SK-N-SH (cell line): ENCODE measurements around the gene ATP11A.

Source experiments
- JUND ChIP-seq: IDR thresholded peaks from 2 replicates; pipeline ENCODE4 v1.4.0; 2012
- NRF1 ChIP-seq: IDR thresholded peaks from 2 replicates; pipeline ENCODE4 v1.6.1; 2012; ENCODE audit warnings: low read depth, mild to moderate bottlenecking, low read length
- RAD21 ChIP-seq: IDR thresholded peaks from 2 replicates; pipeline ENCODE4 v1.6.1; 2012; ENCODE audit warnings: mild to moderate bottlenecking, low read length
- TAF1 ChIP-seq: IDR thresholded peaks from 2 replicates; pipeline ENCODE4 v1.6.1; 2012; ENCODE audit warnings: low read depth, mild to moderate bottlenecking, low read length, moderate library complexity, borderline replicate concordance
- TEAD4 ChIP-seq: IDR thresholded peaks from 2 replicates; pipeline ENCODE4 v1.4.0; 2012; ENCODE audit warnings: mild to moderate bottlenecking, borderline replicate concordance; ENCODE audit not compliant: insufficient read depth
- YY1 ChIP-seq: IDR thresholded peaks from 2 replicates; pipeline ENCODE4 v1.4.0; 2012; ENCODE audit warnings: low read depth, mild to moderate bottlenecking
- TF ChIP-seq, protein P1 (sequence below): IDR thresholded peaks from 2 replicates; pipeline ENCODE4 v1.4.0; 2012; ENCODE audit warnings: low read depth, borderline replicate concordance
- TF ChIP-seq, protein P2 (sequence below): fragments of 200-600 bp; sonication (generic); IDR thresholded peaks from 2 replicates; pipeline ENCODE4 v1.6.1; 2017; ENCODE audit warnings: antibody characterized with exemption, mild to moderate bottlenecking, moderate library complexity
- TF ChIP-seq, protein P3 (sequence below): IDR thresholded peaks from 2 replicates; pipeline ENCODE4 v1.4.0; 2012; ENCODE audit warnings: low read depth
- TF ChIP-seq, protein P4 (sequence below): IDR thresholded peaks from 2 replicates; pipeline ENCODE4 v1.6.1; 2012; ENCODE audit warnings: mild to moderate bottlenecking, low read depth, low read length, moderate library complexity
- TF ChIP-seq, protein P5 (sequence below): fragments of 150-350 bp; IDR thresholded peaks from 2 replicates; pipeline ENCODE4 v1.6.1; 2017; ENCODE audit warnings: antibody characterized with exemption, low read length, low read depth, borderline replicate concordance
- TF ChIP-seq, protein P6 (sequence below): IDR thresholded peaks from 2 replicates; pipeline ENCODE4 v1.4.0; 2012; ENCODE audit warnings: low read depth, borderline replicate concordance

DNA sequence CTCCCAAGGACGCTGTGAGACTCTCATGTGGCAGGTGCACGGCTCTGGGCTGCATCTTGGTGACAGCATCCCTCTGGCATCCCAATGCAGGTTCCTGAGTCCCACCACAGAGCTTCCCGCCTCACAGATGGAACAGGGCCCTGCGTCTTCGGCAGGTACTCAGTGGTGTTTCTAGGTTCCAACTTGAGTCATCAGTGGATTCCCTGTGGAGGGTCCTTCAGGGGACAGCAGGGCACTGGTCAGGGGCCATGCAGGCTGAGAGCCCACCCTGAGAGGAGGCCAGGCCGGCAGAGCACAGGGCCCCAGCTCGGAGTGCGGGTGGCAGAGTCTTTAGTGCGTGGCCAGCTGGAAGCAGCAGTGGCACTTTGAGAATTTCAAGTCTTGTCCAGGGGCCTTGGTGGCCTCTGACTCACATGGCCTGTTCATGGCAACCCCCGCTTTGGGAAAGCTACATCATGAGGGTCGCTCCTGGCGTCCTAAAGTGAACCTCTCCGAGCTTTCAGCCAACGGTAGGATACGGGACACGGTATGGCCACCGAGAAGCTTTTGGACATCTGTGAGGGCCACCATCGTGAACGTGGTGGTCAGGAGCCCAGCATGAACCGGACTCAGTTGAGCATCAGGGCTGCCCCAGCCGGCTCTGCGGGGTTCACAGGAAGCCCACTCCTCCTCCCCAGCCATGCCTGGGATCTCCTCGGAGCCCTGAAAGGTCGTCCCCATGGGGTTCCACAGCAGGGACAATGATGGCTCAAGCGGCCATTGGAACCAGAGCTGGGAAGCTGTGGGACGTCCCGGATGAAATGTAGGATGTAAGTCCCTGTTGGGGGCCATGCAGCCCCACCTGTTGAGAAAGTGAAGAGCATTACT is 207.1 kb downstream of the ATP11A start:
- TF ChIP-seq TAF1 (no peak), YY1 (no peak), TEAD4 (no peak), RAD21 (no peak), NRF1 (no peak), JUND (no peak)
- TF ChIP-seq, protein P1, sequence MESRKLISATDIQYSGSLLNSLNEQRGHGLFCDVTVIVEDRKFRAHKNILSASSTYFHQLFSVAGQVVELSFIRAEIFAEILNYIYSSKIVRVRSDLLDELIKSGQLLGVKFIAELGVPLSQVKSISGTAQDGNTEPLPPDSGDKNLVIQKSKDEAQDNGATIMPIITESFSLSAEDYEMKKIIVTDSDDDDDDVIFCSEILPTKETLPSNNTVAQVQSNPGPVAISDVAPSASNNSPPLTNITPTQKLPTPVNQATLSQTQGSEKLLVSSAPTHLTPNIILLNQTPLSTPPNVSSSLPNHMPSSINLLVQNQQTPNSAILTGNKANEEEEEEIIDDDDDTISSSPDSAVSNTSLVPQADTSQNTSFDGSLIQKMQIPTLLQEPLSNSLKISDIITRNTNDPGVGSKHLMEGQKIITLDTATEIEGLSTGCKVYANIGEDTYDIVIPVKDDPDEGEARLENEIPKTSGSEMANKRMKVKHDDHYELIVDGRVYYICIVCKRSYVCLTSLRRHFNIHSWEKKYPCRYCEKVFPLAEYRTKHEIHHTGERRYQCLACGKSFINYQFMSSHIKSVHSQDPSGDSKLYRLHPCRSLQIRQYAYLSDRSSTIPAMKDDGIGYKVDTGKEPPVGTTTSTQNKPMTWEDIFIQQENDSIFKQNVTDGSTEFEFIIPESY: no peak
- TF ChIP-seq, protein P2, sequence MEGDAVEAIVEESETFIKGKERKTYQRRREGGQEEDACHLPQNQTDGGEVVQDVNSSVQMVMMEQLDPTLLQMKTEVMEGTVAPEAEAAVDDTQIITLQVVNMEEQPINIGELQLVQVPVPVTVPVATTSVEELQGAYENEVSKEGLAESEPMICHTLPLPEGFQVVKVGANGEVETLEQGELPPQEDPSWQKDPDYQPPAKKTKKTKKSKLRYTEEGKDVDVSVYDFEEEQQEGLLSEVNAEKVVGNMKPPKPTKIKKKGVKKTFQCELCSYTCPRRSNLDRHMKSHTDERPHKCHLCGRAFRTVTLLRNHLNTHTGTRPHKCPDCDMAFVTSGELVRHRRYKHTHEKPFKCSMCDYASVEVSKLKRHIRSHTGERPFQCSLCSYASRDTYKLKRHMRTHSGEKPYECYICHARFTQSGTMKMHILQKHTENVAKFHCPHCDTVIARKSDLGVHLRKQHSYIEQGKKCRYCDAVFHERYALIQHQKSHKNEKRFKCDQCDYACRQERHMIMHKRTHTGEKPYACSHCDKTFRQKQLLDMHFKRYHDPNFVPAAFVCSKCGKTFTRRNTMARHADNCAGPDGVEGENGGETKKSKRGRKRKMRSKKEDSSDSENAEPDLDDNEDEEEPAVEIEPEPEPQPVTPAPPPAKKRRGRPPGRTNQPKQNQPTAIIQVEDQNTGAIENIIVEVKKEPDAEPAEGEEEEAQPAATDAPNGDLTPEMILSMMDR: no peak
- TF ChIP-seq, protein P3, sequence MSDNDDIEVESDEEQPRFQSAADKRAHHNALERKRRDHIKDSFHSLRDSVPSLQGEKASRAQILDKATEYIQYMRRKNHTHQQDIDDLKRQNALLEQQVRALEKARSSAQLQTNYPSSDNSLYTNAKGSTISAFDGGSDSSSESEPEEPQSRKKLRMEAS: no peak
- TF ChIP-seq, protein P4, sequence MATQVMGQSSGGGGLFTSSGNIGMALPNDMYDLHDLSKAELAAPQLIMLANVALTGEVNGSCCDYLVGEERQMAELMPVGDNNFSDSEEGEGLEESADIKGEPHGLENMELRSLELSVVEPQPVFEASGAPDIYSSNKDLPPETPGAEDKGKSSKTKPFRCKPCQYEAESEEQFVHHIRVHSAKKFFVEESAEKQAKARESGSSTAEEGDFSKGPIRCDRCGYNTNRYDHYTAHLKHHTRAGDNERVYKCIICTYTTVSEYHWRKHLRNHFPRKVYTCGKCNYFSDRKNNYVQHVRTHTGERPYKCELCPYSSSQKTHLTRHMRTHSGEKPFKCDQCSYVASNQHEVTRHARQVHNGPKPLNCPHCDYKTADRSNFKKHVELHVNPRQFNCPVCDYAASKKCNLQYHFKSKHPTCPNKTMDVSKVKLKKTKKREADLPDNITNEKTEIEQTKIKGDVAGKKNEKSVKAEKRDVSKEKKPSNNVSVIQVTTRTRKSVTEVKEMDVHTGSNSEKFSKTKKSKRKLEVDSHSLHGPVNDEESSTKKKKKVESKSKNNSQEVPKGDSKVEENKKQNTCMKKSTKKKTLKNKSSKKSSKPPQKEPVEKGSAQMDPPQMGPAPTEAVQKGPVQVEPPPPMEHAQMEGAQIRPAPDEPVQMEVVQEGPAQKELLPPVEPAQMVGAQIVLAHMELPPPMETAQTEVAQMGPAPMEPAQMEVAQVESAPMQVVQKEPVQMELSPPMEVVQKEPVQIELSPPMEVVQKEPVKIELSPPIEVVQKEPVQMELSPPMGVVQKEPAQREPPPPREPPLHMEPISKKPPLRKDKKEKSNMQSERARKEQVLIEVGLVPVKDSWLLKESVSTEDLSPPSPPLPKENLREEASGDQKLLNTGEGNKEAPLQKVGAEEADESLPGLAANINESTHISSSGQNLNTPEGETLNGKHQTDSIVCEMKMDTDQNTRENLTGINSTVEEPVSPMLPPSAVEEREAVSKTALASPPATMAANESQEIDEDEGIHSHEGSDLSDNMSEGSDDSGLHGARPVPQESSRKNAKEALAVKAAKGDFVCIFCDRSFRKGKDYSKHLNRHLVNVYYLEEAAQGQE: no peak
- TF ChIP-seq, protein P5, sequence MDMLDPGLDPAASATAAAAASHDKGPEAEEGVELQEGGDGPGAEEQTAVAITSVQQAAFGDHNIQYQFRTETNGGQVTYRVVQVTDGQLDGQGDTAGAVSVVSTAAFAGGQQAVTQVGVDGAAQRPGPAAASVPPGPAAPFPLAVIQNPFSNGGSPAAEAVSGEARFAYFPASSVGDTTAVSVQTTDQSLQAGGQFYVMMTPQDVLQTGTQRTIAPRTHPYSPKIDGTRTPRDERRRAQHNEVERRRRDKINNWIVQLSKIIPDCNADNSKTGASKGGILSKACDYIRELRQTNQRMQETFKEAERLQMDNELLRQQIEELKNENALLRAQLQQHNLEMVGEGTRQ: no peak
- TF ChIP-seq, protein P6, sequence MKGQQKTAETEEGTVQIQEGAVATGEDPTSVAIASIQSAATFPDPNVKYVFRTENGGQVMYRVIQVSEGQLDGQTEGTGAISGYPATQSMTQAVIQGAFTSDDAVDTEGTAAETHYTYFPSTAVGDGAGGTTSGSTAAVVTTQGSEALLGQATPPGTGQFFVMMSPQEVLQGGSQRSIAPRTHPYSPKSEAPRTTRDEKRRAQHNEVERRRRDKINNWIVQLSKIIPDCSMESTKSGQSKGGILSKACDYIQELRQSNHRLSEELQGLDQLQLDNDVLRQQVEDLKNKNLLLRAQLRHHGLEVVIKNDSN: no peak
